H54 (cell line): ENCODE measurements around the gene ULK2.

Experiments
- DNase-seq: peaks from one replicate; pipeline ENCODE4 v3.0.0; 2011; ENCODE audit warnings: low spot score, mixed read lengths; ENCODE audit not compliant: insufficient read length
- FAIRE-seq: peaks from 3 replicates; lab custom pipeline; 2011; peaks lifted over from hg19 to GRCh38; lab: Jason Lieb, UNC
- POLR2A ChIP-seq: IDR thresholded peaks from 2 replicates; pipeline ENCODE4 v1.6.1; 2011; ENCODE audit warnings: low read depth, mild to moderate bottlenecking, low read length

Gene ULK2

DNA sequence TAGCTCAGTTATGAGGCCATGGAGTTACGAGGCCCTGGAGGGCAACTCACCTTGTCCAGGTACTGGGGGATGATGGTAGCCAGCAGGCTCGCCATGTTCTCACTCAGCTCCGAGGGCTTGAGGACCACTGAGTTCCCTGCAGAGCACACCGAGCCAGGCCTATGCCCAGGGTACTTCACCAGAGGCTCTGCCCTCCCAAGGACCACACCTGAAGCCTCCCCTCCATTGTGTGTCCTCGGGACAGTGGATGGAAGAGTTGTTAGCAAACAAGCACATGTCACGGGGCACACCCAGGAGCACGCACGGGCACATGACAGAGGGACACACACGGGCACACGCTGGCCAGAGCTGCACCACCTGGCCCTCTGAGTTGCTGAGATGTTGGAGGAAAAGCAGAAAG, 125.2 kb downstream of the ULK2 start:
- no peak for FAIRE-seq

DNA sequence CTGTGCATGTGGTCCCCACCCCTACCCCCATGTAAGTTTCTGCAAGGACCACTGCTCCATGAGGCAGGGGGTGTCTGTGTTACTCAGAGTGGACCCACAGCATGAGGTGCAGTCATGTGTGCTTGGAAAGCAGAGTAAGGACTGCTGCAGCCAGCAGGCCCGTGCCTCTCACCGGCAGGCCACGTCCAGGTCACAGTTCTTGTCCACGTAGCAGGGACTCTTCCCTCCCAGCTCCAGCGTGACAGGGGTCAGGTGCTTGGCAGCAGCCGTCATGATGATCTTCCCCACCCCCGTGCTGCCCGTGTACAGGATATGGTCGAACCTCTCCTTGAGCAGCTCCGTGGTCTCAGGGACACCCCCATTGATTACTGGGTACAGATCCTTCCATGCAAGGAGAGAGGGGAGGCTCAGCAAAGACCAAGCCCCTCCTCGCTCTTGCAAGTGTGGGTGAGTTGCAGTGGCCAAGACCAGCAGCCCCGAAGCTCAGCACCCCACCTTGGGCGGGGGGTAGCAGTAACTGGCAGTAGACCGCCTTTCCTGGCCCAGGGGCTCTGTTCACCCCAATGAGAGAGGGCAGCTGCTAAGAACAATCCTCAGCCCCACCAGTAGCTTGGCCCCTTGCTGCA, 125.8 kb downstream of the ULK2 start:
- DNase-seq (no peak), FAIRE-seq (no peak)
- no peak for TF ChIP-seq POLR2A

More for the DNA sequence above, 125.2 kb downstream of the ULK2 start:
- TF ChIP-seq POLR2A, result no peak
- DNase-seq, result no peak

DNA sequence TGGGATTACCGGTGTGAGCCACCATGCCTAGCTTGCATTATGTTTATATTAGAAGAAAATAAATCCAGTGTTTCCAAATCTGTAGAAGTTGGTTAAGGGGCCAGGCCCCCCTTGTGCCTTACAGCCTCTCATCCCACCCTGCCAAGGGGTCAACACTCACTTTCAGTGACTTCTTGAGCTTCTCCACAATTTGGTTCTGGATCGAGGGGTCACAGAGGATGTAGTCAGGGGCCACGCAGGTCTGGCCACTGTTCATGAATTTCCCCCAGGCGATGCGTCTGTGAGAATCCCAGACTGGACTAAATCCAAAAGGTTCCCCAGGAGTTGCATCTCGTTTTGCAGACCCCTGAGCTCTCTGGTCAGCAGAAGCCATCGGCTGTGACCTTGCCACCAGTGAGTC, 126.8 kb downstream of the ULK2 start:
- FAIRE-seq (no peak), DNase-seq (no peak)
- no peak for TF ChIP-seq POLR2A

- no peak for TF ChIP-seq POLR2A
- FAIRE-seq (no peak), DNase-seq (no peak)
Measured at GRCh38 chr17:19739241-19740201, 128.2 kb downstream of the ULK2 start.

GRCh38 chr17:19738757-19739156, 129.0 kb downstream of the ULK2 start:
- no peak for TF ChIP-seq POLR2A
- FAIRE-seq, result no peak
- no peak for DNase-seq

DNA sequence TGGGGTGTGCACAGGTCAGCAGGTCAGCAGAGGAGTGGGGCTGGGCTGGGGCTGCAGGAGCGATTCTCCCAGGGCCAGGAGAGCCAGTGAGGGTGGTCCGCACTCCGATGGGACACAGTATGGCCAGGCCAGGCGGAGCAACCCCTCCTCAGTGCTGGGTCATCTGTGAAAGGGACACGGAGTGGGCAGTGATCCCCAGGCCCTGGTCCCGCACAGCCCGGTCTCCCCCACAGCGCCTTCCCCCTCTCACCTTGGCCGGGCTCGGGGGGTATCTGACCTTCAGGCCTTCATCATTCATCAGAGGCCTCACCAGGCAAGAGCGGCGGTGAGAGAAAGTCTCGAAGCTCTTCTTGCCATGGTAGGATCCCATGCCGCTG, 129.7 kb downstream of the ULK2 start:
- no peak for TF ChIP-seq POLR2A
- FAIRE-seq (no peak), DNase-seq (no peak)

GRCh38 chr17:19737305-19738072, 130.2 kb downstream of the ULK2 start:
- FAIRE-seq (no peak), DNase-seq (no peak)
- no peak for TF ChIP-seq POLR2A

- FAIRE-seq, result no peak
- DNase-seq, result no peak
- TF ChIP-seq POLR2A, result no peak
Measured at GRCh38 chr17:19736071-19736470, 131.7 kb downstream of the ULK2 start.

- TF ChIP-seq POLR2A, result no peak
- FAIRE-seq (no peak), DNase-seq (no peak)
Measured at GRCh38 chr17:19733953-19734526, 133.7 kb downstream of the ULK2 start.

DNA sequence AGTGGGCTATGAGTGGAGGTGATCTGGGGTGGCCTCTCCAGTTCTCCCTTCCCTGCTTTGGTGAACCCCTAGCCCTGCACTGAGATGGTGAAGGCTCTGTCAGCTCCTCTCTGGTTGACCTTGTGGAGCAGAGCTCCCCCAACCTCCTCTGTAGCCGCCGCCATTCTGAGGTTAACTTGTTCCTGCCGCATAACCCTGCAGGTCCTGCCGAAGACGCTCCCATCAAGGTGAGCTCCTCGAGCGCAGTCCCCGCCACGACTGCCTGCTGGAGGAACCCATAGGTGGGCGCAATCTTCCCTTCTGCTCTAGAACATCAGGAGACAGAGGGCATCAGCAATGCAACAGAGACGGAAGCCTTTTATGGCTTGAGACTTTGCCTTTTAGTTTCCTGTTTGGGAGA, 136.1 kb downstream of the ULK2 start:
- TF ChIP-seq POLR2A, result no peak
- no peak for DNase-seq
- no peak for FAIRE-seq

- FAIRE-seq (no peak), DNase-seq (no peak)
- TF ChIP-seq POLR2A, result no peak
Measured at GRCh38 chr17:19730843-19731242, 136.9 kb downstream of the ULK2 start.

DNA sequence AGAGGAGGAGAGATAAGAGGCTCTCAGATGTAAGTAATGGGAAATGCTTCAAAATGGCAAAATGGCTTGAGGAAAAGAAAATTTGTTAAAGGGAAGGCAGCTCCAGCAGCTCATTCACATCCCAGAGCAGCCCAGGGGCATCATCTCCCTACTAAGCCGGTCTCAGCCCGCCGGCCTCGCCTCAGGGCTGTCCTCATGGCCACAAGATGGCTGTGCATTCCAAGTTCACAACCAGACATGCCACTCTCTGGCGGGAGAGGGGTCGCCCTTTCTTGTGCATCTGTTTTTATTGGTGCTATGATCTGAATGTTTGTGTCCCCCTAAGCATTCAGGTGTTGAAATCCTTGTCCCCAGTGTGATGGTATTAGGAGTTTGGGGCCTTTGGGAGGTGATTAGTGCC, 137.8 kb downstream of the ULK2 start:
- no peak for TF ChIP-seq POLR2A
- no peak for FAIRE-seq
- DNase-seq, result no peak

DNA sequence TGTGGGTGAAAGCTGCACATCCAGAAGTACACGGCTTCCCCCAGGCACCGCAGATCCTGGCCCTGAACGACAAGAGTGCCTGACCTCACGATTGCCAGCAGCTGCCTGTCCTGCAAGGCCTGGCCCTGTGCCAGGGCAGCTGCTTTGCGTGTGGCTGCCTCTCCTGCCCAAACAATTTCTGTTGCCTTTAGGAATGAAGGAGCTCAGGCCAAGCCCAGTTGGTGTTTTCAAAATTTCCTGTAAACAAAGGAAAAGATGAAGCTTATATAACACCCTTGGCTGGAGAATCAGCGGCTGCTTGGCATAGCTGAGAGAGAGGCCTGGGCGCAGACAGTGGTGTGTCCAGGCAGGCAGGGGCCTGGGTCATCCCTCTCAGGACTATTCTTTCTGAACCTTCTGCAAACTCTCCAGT, 139.6 kb downstream of the ULK2 start:
- no peak for TF ChIP-seq POLR2A
- no peak for FAIRE-seq

More for the DNA sequence above, 139.6 kb downstream of the ULK2 start:
- no peak for DNase-seq
